ENCODE results near the gene MORN5. TPM values are rescaled to one million over a fixed set of nuclear protein-coding genes. Genes with fewer than 3 reads are reported as not detected.

MORN5 gene
- total RNA-seq, 1 donor from 2014 or later = not detected

- no peak within 1 kb of the TSS for H3K27ac Mint-ChIP-seq (ENCODE audit: unreplicated experiment)
- H3K36me3 Mint-ChIP-seq (ENCODE audit: low read depth) = peaks cover 9% of the 10 kb centered on the region
- H3K9me3 Mint-ChIP-seq = no peaks in the 10 kb centered on the region
- no peak for TF ChIP-seq CTCF (conservative IDR thresholded peaks at IDR 0.05)
- DNase-seq (ENCODE audit: low read depth, low spot score) = no peak
- H3K27me3 Mint-ChIP-seq (ENCODE audit: low read depth) = peaks cover 58% of the 10 kb centered on the region
- H3K4me1 Mint-ChIP-seq = peaks cover 8% of the 10 kb centered on the region
- H3K4me3 Mint-ChIP-seq = peak within 1 kb of the TSS; percentile 29
Observed at GRCh38 chr9:122228568-122229484, 69.1 kb downstream of the MORN5 start, which contains the start of gene LHX6. TSS of gene LHX6 (minus strand) at chr9:122228957. CDS start at chr9:122228740, 217 bp downstream.

GRCh38 chr9:122229485-122229837, 69.8 kb downstream of the MORN5 start:
- Mint-ChIP-seq H3K27ac (ENCODE audit: unreplicated experiment) (no peak overlapping the region), H3K4me1 (peaks cover 8% of the 10 kb centered on the region), H3K36me3 (ENCODE audit: low read depth) (peaks cover 9% of the 10 kb centered on the region), H3K27me3 (ENCODE audit: low read depth) (peaks cover 58% of the 10 kb centered on the region), H3K9me3 (no peaks in the 10 kb centered on the region), H3K4me3 (no peak overlapping the region)
- TF ChIP-seq CTCF (conservative IDR thresholded peaks at IDR 0.05) = no peak
- no peak for DNase-seq (ENCODE audit: low read depth, low spot score)

GRCh38 chr9:122232796-122233306, 73.1 kb downstream of the MORN5 start:
- no peaks in the 10 kb centered on the region for H3K9me3 Mint-ChIP-seq
- no peaks in the 10 kb centered on the region for H3K36me3 Mint-ChIP-seq (ENCODE audit: low read depth)
- H3K4me1 Mint-ChIP-seq = no peaks in the 10 kb centered on the region
- DNase-seq (ENCODE audit: low read depth, low spot score) = no peak
- TF ChIP-seq CTCF (conservative IDR thresholded peaks at IDR 0.05) = no peak
- H3K27ac Mint-ChIP-seq (ENCODE audit: unreplicated experiment) = no peak overlapping the region
- H3K27me3 Mint-ChIP-seq (ENCODE audit: low read depth) = peaks cover 39% of the 10 kb centered on the region
- H3K4me3 Mint-ChIP-seq = no peak overlapping the region

GRCh38 chr9:122234022-122234748, 74.5 kb downstream of the MORN5 start:
- no peak for DNase-seq (ENCODE audit: low read depth, low spot score)
- no peaks in the 10 kb centered on the region for H3K4me1 Mint-ChIP-seq
- no peak overlapping the region for H3K27ac Mint-ChIP-seq (ENCODE audit: unreplicated experiment)
- peaks cover 33% of the 10 kb centered on the region for H3K27me3 Mint-ChIP-seq (ENCODE audit: low read depth)
- no peak for TF ChIP-seq CTCF (conservative IDR thresholded peaks at IDR 0.05)
- H3K4me3 Mint-ChIP-seq = no peak overlapping the region
- H3K36me3 Mint-ChIP-seq (ENCODE audit: low read depth) = peaks cover 3% of the 10 kb centered on the region
- no peaks in the 10 kb centered on the region for H3K9me3 Mint-ChIP-seq

- no peak for TF ChIP-seq CTCF (conservative IDR thresholded peaks at IDR 0.05)
- Mint-ChIP-seq H3K9me3 (no peaks in the 10 kb centered on the region), H3K36me3 (ENCODE audit: low read depth) (peaks cover 6% of the 10 kb centered on the region), H3K4me3 (no peak overlapping the region), H3K27me3 (ENCODE audit: low read depth) (peaks cover 33% of the 10 kb centered on the region), H3K27ac (ENCODE audit: unreplicated experiment) (no peak overlapping the region), H3K4me1 (no peaks in the 10 kb centered on the region)
- DNase-seq (ENCODE audit: low read depth, low spot score) = no peak
Observed at GRCh38 chr9:122236681-122237080, 77.0 kb downstream of the MORN5 start.
